Fibroblast of lung (primary cell): Measurements from ENCODE around the gene LEO1.

Experiments
- EZH2 ChIP-seq: IDR thresholded peaks from 2 replicates; pipeline ENCODE4 v1.5.1; 2012; ENCODE audit warnings: low read length, control low read depth, mild to moderate bottlenecking; ENCODE audit errors: missing control alignments
- TF ChIP-seq, protein P1 (sequence below), 2 donors: IDR thresholded peaks in 1 of 2; conservative IDR thresholded peaks in 1 of 2; 1 replicate in 1 of 2; 2 replicates in 1 of 2; pipeline ENCODE4 v1.5.1; 2011 to 2012; ENCODE audit warnings: low read length in 2 of 2, control low read depth in 1 of 2, inconsistent platforms in 1 of 2, low read depth in 1 of 2, mild to moderate bottlenecking in 1 of 2

DNA sequence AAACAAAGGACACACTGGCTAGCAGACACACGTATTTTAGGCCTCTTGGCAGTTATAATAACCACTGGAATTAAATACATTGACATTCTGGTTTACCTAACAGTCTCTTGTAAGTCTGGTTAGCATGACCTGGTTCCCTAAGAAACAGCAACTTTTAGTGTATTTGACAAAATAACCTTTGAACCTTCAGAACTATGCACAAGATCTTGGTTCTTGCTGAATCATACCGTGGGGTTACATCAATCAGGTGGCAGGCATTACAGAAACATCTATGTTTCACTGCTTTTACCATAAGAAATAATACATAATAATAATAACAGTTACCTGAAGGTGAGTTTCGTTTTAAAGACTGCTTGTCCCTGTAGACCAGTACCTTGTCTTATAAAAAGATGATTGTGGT lies 18.8 kb downstream of the LEO1 start:
- TF ChIP-seq, protein P1, sequence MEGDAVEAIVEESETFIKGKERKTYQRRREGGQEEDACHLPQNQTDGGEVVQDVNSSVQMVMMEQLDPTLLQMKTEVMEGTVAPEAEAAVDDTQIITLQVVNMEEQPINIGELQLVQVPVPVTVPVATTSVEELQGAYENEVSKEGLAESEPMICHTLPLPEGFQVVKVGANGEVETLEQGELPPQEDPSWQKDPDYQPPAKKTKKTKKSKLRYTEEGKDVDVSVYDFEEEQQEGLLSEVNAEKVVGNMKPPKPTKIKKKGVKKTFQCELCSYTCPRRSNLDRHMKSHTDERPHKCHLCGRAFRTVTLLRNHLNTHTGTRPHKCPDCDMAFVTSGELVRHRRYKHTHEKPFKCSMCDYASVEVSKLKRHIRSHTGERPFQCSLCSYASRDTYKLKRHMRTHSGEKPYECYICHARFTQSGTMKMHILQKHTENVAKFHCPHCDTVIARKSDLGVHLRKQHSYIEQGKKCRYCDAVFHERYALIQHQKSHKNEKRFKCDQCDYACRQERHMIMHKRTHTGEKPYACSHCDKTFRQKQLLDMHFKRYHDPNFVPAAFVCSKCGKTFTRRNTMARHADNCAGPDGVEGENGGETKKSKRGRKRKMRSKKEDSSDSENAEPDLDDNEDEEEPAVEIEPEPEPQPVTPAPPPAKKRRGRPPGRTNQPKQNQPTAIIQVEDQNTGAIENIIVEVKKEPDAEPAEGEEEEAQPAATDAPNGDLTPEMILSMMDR (conservative IDR thresholded peaks at IDR 0.05 in 1 of 2, IDR thresholded peaks at IDR 0.05 in 1 of 2; ENCODE audit: low read depth in 1 of 2, low read length in 2 of 2) = no peak
- TF ChIP-seq EZH2 = no peak
